HCT116 (cell line): ENCODE measurements around the gene SCAF1. TPM values are rescaled to one million over a fixed set of nuclear protein-coding genes. Genes with fewer than 3 reads are reported as not detected.

ENCODE experiments used
- ATAC-seq: fragments of 200-7000 bp; cut with Tn5 transposase; 2 replicates; pipeline ENCODE4 v1.9.1; 2020; ENCODE audit warnings: mild to moderate bottlenecking, moderate library complexity
- BruUV-seq: library from RNA; stranded (reverse); fragments of 400-500 nt; replicated peaks from 2 replicates; lab custom pipeline; 2021; lab: Mats Ljungman, UMichigan
- CTCF ChIA-PET: fragments of 300-600 bp; sonication (Branson Sonifier 250); formaldehyde crosslinking; loops from one replicate; lab custom pipeline; 2021; ENCODE audit warnings: antibody characterized with exemption; lab: Charles Lee
- POLR2A ChIA-PET: fragments of 300-600, 350-600 bp; sonication (Branson Sonifier 250); formaldehyde crosslinking; loops from one replicate; lab custom pipeline; 2021; ENCODE audit warnings: antibody characterized with exemption; lab: Charles Lee
- RAD21 ChIA-PET, 2 experiments: fragments of 300-600 bp; sonication (Branson Sonifier 250); formaldehyde crosslinking; loops; one replicate each; lab custom pipeline; 2023; ENCODE audit warnings: low total read pairs in 2 of 2; ENCODE audit not compliant: uncharacterized antibody in 2 of 2, unreplicated experiment in 2 of 2, low non-redundant PET in 1 of 2; lab: Charles Lee
- DNase-seq: peaks from one replicate; pipeline ENCODE4 v3.0.0-alpha.2; 2010; ENCODE audit warnings: low read depth, low spot score
- H2AFZ ChIP-seq: fragments of 200-600 bp; shearing (Covaris generic), sonication (generic); 2 replicates; pipeline ENCODE4 v1.6.1; 2017; ENCODE audit warnings: low read depth, mixed run types, mixed read lengths, antibody characterized with exemption, low read length; ENCODE audit not compliant: poor library complexity, severe bottlenecking
- H3K27ac ChIP-seq: 2 replicates; pipeline ENCODE4 v1.5.1; 2012; ENCODE audit warnings: low read depth, low read length
- H3K27me3 ChIP-seq: fragments of 200-600 bp; sonication (generic); 2 replicates; pipeline ENCODE4 v1.6.1; 2016; ENCODE audit warnings: mixed run types, low read length, mixed read lengths; ENCODE audit not compliant: insufficient read depth
- H3K36me3 ChIP-seq, 2 experiments: fragments of 200-500 bp in 1 of 2; fragments of 200-600 bp in 1 of 2; sonication (Bioruptor generic) in 1 of 2; sonication (generic) in 1 of 2; 2 replicates each; pipeline versions ENCODE4 v1.5.1 to v1.6.1; 2014 to 2016; ENCODE audit warnings: low read length in 2 of 2, inconsistent platforms in 1 of 2, mixed read lengths in 1 of 2, mixed run types in 1 of 2; ENCODE audit not compliant: insufficient read depth in 2 of 2, control insufficient read depth in 1 of 2
- H3K4me1 ChIP-seq, 2 experiments: fragments of 200-600 bp in 1 of 2; sonication (generic) in 1 of 2; 2 replicates each; pipeline versions ENCODE4 v1.5.1 to v1.6.1; 2012 to 2017; ENCODE audit warnings: low read length in 2 of 2, inconsistent platforms in 1 of 2, mild to moderate bottlenecking in 1 of 2, mixed read lengths in 1 of 2, mixed run types in 1 of 2, moderate library complexity in 1 of 2; ENCODE audit not compliant: insufficient read depth in 2 of 2, control insufficient read depth in 1 of 2
- H3K4me2 ChIP-seq: fragments of 200-600 bp; sonication (generic); 2 replicates; pipeline ENCODE4 v1.6.1; 2017; ENCODE audit warnings: mixed run types, low read length, mixed read lengths
- H3K4me3 ChIP-seq, 2 experiments: fragments of 200-600 bp in 1 of 2; sonication (generic) in 1 of 2; replicated peaks in 1 of 2; 2 replicates each; pipeline ENCODE4 v1.5.1; 2011 to 2016; ENCODE audit warnings: low read length in 2 of 2, control low read depth in 1 of 2, low read depth in 1 of 2, mild to moderate bottlenecking in 1 of 2, mixed read lengths in 1 of 2, mixed run types in 1 of 2
- H3K79me2 ChIP-seq: fragments of 200-600 bp; sonication (generic); 2 replicates; pipeline ENCODE4 v1.6.1; 2017; ENCODE audit warnings: mild to moderate bottlenecking, mixed run types, low read length, moderate library complexity, mixed read lengths; ENCODE audit not compliant: insufficient read depth
- H3K9ac ChIP-seq: fragments of 200-600 bp; sonication (generic); 2 replicates; pipeline ENCODE4 v1.6.1; 2016; ENCODE audit warnings: low read length, mixed read lengths
- H3K9me2 ChIP-seq: fragments of 200-600 bp; sonication (generic), shearing (Covaris generic); 2 replicates; pipeline ENCODE4 v1.6.1; 2017; ENCODE audit warnings: mixed run types, mild to moderate bottlenecking, moderate library complexity; ENCODE audit not compliant: insufficient read depth
- H3K9me3 ChIP-seq, 2 experiments: fragments of 200-500 bp in 1 of 2; fragments of 200-600 bp in 1 of 2; sonication (Bioruptor generic) in 1 of 2; sonication (generic) in 1 of 2; 2 replicates each; pipeline ENCODE4 v1.6.1; 2014 to 2017; ENCODE audit warnings: low read length in 2 of 2, mixed read lengths in 2 of 2, inconsistent platforms in 1 of 2, low read depth in 1 of 2, mild to moderate bottlenecking in 1 of 2, mixed run types in 1 of 2, moderate library complexity in 1 of 2; ENCODE audit not compliant: control insufficient read depth in 1 of 2, insufficient read depth in 1 of 2
- H4K20me1 ChIP-seq: fragments of 200-600 bp; sonication (generic), shearing (Covaris generic); 2 replicates; pipeline ENCODE4 v1.6.1; 2017; ENCODE audit warnings: mixed run types, mild to moderate bottlenecking, moderate library complexity; ENCODE audit not compliant: insufficient read depth
- EGR1 ChIP-seq: IDR thresholded peaks from 2 replicates; pipeline ENCODE4 v1.6.1; 2012; ENCODE audit warnings: low read depth
- FOSL1 ChIP-seq: IDR thresholded peaks from 2 replicates; pipeline ENCODE4 v1.6.1; 2012; ENCODE audit warnings: low read depth
- POLR2A ChIP-seq: IDR thresholded peaks from 2 replicates; pipeline ENCODE4 v1.7.0; 2011; ENCODE audit warnings: borderline replicate concordance; ENCODE audit not compliant: insufficient read depth, insufficient read length; ENCODE audit errors: extremely low read depth
- REST ChIP-seq: IDR thresholded peaks from 2 replicates; pipeline ENCODE4 v1.6.1; 2012; ENCODE audit warnings: low read depth
- ZNF274 ChIP-seq: fragments of 200-500 bp; sonication (Bioruptor generic); IDR thresholded peaks from 2 replicates; pipeline ENCODE4 v1.6.1; 2014; ENCODE audit warnings: mild to moderate bottlenecking, low read depth, low read length, inconsistent platforms
- intact Hi-C: fragments of 100-400 bp; cut with micrococcal nuclease; formaldehyde crosslinking; loops from 2 replicates; pipeline ENCODE4 v1.10.0; 2022
- microRNA-seq: library from miRNA; unstranded; fragments of <30 nt; microRNA quantifications from one replicate; pipeline ENCODE4, GENCODE V29; 2016; ENCODE audit warnings: borderline number of aligned reads
- total RNA-seq: library from RNA; stranded (reverse); gene quantifications from one replicate; pipeline ENCODE4 v1.2.1, GENCODE V29; 2021; ENCODE audit not compliant: unreplicated experiment

The SCAF1 gene
- total RNA-seq, 1 experiment from 2014 or later: 96.8 TPM

- Histone ChIP-seq H3K9me3 (no peaks in the 10 kb centered on the region), H3K9me2 (no peaks in the 10 kb centered on the region), H2AFZ (no peak overlapping the region), H3K27me3 (no peaks in the 10 kb centered on the region), H4K20me1 (no peaks in the 10 kb centered on the region), H3K27ac (no peak overlapping the region), H3K4me1 (peaks cover 0 to 8% of the 10 kb centered on the region in 2 experiments; a peak in 2 of 4 replicates), H3K79me2 (no peaks in the 10 kb centered on the region), H3K4me2 (no peak overlapping the region), H3K36me3 (no peaks in the 10 kb centered on the region), H3K4me3 (no peak overlapping the region), H3K9ac (no peak overlapping the region)
- RAD21 ChIA-PET: no interaction called here
- CTCF ChIA-PET: no interaction called here
- DNase-seq (no peak), ATAC-seq (no peak)
- TF ChIP-seq REST: no peak
- TF ChIP-seq EGR1: no peak
- no peak for TF ChIP-seq FOSL1
- no peak for TF ChIP-seq ZNF274
- TF ChIP-seq POLR2A: no peak
- no TSS peak for BruUV-seq
- intact Hi-C loops: no loop called here
- POLR2A ChIA-PET: no interaction called here
These were observed 63.9 kb downstream of the SCAF1 start for GRCh38 chr19:49705919-49706318.

Small RNA genes lying within 50 kb of the gene (microRNA-seq; reads per million reads assigned to microRNA genes)
- 1.2 reads per million for gene MIR5088

Other genes with a start within 250 kb of the SCAF1 start
- gene PTH2, start 218.8 kb upstream of the SCAF1 start, total RNA-seq: 9.5 TPM
- 2.6 TPM for gene GFY, start 216.8 kb upstream of the SCAF1 start, total RNA-seq
- gene SLC17A7, start 200.7 kb upstream of the SCAF1 start, total RNA-seq: 1.8 TPM
- 152 TPM for gene PIH1D1, start 190.4 kb upstream of the SCAF1 start, total RNA-seq
- gene ALDH16A1, start 189.0 kb upstream of the SCAF1 start, total RNA-seq: 22.8 TPM
- 3.8 TPM for gene FLT3LG, start 168.0 kb upstream of the SCAF1 start, total RNA-seq
- 3,719 TPM for gene RPL13A, start 154.6 kb upstream of the SCAF1 start, total RNA-seq
- 2,353 TPM for gene RPS11, start 145.8 kb upstream of the SCAF1 start, total RNA-seq
- 1.8 TPM for gene FCGRT, start 129.5 kb upstream of the SCAF1 start, total RNA-seq
- 0.39 TPM for gene RCN3, start 114.2 kb upstream of the SCAF1 start, total RNA-seq
- gene NOSIP, start 61.7 kb upstream of the SCAF1 start, total RNA-seq: 133 TPM
- gene PRRG2, start 60.9 kb upstream of the SCAF1 start, total RNA-seq: 6.2 TPM
- gene PRR12, start 51.0 kb upstream of the SCAF1 start, total RNA-seq: 26.9 TPM
- gene RRAS, start 2.1 kb upstream of the SCAF1 start, total RNA-seq: 55.9 TPM
- gene IRF3, start 23.6 kb downstream of the SCAF1 start, total RNA-seq: 129 TPM
- 93.9 TPM for gene BCL2L12, start 23.7 kb downstream of the SCAF1 start, total RNA-seq
- 428 TPM for gene PRMT1, start 35.1 kb downstream of the SCAF1 start, total RNA-seq
- gene ADM5, start 47.4 kb downstream of the SCAF1 start, total RNA-seq: 12.1 TPM
- 12.0 TPM for gene CPT1C, start 48.9 kb downstream of the SCAF1 start, total RNA-seq
- gene TSKS, start 121.1 kb downstream of the SCAF1 start, total RNA-seq: 0.76 TPM
- gene AP2A1, start 124.8 kb downstream of the SCAF1 start, total RNA-seq: 102 TPM
- 1.1 TPM for gene FUZ, start 171.1 kb downstream of the SCAF1 start, total RNA-seq
- gene MED25, start 176.1 kb downstream of the SCAF1 start, total RNA-seq: 77.7 TPM
- gene PTOV1, start 208.9 kb downstream of the SCAF1 start, total RNA-seq: 236 TPM
- 129 TPM for gene PNKP, start 225.4 kb downstream of the SCAF1 start, total RNA-seq
- gene AKT1S1, start 235.1 kb downstream of the SCAF1 start, total RNA-seq: 70.6 TPM
- gene TBC1D17, start 235.5 kb downstream of the SCAF1 start, total RNA-seq: 32.9 TPM